NCI-H128 (cell line): ENCODE measurements around the gene ATP5ME.
"Not testable (repeated sequence)": the region's sequence is repeated elsewhere in the genome, so short reads cannot be mapped to it uniquely, and the experiment has no call there.

Source experiments
- DNase-seq: peaks from one replicate; lab custom pipeline; 2025; ENCODE audit not compliant: unreplicated experiment; lab: John Stamatoyannopoulos, UW

Gene ATP5ME

DNA sequence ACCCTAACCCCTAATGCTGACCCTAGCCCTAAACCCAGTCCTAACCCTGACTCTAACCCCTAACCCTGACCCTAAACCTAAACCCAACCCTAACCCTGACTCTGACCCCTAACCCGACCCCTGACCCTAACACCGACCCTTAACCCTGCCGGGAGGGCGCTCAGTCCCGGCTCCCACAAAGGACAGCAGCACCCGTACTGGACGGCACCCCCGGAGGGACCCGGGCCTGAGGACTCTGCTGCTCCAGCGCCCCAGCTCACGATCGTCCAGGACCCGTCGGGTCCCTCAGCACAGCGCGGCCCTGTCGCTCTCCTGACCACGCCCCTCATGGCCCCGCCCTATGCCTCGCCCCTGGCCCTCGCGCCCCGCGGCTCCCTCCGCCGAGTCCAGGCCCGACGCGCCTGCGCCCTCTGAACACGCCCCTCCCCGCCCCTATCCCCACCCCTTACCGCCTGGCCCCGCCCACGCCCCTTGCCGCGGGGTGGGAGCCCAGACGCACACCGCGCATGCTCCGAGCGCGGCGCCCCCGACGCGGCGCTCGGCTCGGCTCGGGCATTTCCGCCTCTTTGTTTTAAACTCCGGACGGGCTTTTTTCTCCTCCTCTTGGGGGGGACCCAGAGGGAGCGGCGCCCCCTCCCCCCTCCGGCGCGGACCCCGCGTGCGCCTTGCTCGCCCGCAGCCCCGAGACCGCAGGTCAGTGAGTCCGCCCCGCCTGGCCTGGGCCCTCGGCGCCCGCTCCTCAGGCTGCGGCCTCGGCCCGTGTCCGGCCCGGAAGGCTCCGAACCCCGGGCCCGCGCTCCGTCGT is 31.4 kb upstream of the ATP5ME start, which contains the start of gene PCGF3:
Gene PCGF3, plus strand, starts transcription at position 555 of the 805 bp plus-strand sequence. CDS start 27,849 bp downstream, outside the sequence.
- DNase-seq = peak; percentile 70

DNA sequence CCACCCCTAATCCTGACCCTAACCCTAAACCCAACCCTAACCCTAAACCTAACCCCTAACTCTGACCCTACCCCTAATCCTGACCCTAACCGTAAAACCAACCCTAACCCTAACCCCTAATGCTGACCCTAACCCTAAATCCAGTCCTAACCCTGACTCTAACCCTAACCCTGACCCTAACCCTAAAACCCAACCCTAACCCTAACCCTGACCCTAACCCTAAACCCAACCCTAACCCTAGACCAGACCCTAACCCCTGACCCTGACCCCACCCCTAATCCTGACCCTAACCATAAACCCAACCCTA is 30.8 kb upstream of the ATP5ME start:
- DNase-seq = no peak

DNA sequence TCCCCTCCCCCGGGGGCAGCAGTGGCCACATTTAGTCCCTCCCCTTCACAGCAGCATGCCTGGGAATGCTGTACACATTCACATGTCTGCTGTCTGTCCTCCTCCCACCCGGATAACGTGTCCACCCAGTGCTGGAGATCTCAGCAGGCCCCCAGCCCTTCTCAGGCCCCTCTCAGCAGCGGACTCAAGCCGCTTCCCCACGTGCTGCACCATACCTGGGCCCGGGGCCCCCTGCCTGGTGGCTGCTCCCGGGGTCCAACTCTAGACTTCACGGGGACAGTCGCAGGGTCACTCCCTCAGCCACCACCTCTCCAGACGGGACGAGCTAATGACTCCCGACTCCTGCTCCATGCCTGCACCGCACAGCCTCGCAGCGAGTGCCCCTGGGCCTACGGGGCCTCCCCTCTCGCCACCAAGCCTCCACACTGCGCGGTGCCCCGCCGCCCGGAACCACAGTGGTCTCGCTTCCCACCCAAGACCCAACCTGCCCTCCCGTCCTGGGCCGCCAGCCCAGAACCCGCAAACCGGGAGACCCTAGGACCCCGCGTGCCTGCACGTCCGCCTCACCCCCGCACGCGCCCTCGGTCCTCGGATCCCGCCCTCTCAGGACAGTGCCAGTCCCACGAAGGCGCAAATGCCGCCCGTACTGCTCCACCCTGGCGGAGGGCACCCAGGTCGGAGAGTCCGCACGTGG is 30.3 kb upstream of the ATP5ME start:
- no peak for DNase-seq

DNA sequence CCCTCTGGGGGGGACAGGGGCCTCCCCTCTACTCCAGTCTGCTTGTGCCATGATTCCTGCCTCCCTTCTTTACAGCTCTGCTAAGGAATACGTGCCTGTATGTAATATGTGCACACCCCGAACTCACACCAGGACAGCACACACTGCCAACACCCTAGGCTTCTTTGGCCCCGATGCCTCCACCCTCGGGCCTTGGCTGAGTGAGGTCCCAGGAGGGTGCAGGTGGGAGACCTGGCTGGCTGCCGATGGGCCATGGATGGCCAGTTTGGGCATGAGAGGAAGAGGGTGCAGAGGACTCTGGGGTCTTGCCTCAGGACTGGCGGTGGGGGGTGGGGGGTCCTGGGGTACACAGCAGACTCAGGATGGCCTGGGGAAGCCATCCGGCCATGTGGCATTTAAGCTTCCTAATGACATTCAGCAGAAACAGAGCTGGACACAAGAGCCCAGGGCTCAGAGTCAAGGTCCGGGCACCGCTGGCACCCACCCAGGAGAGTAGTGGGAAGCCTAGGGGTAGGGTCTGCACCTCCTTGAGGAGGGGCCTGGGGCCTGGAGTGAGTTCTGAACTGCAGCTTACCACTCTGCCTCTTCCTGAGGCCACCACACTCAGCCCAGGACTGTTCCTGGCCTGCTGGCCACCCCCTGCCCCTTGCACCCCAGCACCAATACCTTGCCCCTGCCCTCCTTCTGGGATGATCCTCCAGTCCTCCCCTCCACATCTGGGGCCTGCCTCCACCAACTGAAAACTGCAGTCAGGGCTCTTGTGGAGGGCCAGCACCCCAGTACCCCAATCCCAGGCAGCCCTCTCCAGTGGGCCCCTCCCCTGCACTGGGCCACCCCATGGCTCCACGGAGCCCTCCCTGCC is 29.5 kb upstream of the ATP5ME start:
- no peak for DNase-seq

DNA sequence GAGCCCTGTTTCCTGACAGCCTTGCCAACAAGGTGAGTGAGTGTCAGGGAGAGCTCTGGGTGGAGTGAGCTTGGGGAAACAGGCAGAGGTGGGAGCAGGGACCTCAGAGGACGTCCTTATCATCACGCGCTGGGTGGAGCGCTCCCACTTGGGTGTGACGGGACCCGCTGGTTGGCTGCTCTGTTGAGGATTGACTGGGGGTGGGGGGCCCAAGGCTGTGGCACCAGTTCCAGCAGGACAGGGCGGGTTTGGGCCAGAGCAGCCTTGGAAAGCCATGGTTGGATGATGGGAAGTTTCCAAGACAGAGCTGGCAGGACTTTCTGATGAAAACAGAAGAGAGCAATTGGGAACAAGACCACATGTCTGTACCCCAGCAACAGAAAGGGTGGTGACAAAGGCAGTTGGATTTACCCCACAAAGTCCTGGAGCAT is 28.6 kb upstream of the ATP5ME start:
- no peak for DNase-seq

DNA sequence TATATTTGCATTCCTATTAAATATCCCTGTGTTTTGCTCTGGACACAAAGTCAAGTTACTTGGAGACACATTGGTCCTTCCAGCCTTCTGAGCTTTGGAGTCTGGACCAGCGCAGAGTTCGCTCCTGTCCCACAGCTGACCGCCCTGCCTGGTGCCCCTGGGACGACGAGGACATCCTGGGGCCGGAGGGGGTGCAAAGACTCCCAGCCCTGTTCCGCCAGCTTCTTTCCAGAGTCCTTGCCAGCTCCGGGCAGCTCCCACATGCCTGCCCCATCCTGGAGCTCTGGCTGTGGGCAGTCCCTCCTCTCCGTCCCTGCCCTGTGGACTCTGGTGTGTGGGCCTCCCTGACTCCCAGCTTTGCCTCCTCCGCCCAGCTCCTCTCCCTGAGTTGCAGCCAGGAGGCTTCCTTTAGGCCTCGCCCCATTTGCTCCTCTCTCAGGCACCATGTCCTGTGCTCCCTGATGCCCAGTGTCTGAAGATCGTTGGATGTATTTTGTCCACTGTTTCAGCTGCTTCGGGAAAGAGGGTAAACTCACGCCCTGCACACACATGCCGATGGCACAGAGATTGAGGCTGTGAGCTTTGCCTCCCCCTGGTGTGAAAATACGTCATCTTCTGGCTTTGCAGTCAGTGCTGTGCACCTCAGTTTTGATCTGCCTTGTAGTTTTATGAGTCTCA is 26.6 kb upstream of the ATP5ME start:
- no peak for DNase-seq

DNA sequence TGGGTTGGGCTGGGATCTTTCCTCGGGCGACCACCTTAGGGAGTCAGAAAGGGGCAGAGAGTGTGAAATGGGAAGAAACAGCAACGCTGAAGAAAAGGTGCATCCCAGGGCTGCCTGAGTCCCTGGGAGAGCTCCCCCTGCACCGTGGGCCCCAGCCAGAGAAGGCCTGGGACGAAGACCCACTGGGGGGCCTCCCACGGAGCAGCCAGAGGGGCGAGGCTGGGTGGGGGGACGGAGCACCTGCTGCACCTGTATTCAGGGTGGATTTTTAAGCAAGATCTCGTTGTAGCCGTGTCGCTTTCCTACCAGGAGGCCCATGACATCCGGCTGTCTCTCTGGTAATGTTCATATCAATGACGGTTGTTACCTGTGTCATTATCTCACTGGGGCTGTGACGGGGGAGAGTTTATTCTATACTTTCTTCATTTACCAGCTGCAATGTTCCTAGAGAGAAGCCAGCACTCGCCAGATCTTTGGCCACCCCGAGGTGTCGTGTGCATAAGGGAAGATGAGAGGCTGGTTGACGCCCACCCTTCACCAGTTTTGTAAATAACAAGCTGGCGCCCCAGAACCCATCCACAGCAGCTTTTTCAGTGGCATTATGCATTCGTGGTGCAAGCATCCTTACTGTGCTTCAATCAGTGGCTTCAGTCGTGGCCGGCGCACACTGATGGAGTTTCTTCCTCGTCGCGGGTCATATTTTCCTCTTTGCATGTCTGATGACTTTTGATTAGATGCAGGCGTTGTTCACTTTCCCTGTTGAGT is 25.9 kb upstream of the ATP5ME start:
- no peak for DNase-seq

DNA sequence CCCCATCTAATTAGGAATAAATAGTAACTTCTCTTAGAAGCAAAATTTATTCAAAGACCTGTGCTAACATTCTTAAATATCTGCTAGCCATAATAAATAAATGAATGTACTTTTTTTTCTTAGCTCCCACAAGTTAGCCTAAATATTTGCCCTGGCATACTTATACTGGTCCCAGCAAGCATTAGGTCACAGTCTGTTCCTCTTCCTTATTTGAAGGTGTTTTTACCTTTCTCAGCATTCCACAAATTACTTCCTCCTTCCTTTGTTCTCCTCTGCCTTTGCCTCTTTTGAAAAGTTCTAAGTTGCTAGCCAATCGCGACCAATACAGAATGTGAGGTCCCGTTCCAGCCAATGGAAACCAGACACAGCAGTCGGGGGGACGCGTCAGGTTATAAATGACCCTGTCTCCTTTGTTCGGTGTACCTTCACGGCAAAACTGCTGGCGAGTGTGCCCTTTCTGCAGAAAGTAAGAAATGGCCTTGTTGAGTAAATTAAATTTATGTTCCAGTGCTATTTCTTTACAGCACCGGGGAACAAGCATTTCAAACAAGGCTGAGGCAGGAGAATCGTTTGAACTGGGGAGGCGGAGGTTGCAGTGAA is 20.4 kb upstream of the ATP5ME start:
- not testable (repeated sequence) for DNase-seq

DNA sequence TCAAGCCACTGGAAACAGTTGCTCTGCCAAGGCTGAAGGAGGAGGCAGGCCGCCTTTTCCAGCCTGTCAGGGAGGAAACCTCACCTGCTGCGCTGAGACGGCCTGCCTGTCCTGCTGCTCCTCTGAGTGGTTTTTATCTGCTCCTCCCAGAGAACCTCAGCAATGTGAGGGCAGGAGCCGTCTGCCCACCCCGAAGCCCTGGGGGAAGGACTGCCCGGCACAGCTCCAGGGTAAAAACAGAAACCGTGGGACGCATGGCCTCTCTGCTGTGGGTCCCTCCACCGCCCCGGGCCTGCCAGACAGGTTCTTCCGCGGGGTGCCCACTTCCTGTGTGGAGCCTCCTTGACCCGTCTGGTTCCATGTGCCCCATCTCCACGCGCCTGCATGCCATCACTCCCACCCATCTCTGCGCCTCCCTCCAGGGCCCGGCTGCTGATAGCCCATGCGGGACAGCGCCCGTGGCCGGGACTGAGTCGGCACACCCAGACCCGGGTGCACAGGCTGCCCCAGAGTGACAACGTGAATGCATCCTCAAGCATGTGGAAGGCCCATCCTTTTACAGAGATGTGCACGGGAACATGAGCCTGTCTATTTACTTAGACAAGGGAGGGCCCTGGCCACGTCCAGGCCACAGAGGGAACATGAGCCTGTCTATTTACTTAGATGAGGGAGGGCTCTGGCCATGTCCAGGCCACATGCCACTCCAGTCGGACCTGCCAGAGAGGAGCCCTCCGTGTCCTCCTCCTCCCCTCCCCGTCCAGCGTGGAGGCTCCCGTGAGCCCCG is 18.9 kb upstream of the ATP5ME start:
- DNase-seq = no peak

DNA sequence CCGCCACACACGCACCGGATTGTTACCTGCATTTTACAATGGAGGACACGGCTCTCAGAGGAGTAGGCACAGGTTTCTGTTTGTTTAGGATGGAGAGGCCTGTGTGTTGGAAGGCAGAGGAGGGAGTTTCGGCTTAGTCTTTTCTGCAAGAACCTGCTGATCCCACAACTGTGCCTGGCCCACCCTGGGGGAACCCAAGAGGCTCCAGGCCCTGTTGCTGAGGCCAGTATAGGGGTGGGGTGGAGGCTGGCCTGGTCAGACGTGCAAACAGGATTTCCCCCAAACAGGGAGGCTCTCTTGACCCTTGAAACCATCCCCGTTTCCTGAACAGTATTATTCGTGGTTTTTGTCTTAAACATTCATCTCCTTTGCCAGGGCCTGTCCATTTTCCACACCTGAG is 15.6 kb upstream of the ATP5ME start:
- DNase-seq = no peak

DNA sequence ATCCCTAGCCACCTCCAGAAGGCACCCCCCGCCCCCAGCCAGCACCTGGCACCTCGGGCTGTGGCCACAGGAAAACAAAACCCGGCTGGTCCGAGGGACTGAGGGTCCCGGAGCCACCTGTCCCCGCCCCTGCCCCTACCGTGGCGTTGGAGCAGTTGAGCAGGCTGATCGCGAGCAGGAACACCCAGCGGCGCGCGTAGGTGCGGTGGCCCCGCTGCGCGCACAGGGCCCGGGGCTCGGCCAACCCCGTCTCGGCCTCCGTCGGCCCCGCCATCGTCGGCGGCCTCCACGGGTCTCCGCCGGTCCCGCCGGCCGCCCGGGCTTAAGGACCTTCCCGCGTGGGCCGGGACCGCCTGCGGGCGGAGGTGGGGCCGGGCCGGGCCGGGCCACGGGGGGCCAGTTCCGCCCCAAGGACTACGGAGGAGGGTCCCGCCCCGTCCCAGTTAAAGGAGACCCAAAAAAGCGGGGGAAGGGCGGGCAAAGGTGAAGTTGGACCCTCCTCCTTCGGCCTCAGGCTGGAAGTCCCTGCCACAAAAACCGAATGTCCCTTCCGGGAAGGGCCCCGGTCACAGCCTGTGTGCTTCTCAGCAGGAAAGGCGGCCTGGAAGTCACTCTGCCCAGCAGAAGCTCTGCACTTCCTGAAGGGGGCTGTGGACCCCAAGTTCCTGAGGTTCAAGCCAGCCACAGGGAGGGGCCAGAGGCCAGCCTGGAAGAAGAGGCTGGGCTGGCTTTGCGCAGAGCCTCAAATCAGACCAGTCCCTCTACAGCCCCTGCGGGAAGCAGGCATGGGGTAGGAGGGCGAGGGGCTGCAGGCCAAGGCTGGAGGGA is 15.0 kb upstream of the ATP5ME start, which contains the start of gene SLC49A3:
Gene SLC49A3, minus strand, starts transcription at position 298 of the 828 bp plus-strand sequence. Its CDS starts 24 bp downstream, at position 274.
- DNase-seq = no peak

DNA sequence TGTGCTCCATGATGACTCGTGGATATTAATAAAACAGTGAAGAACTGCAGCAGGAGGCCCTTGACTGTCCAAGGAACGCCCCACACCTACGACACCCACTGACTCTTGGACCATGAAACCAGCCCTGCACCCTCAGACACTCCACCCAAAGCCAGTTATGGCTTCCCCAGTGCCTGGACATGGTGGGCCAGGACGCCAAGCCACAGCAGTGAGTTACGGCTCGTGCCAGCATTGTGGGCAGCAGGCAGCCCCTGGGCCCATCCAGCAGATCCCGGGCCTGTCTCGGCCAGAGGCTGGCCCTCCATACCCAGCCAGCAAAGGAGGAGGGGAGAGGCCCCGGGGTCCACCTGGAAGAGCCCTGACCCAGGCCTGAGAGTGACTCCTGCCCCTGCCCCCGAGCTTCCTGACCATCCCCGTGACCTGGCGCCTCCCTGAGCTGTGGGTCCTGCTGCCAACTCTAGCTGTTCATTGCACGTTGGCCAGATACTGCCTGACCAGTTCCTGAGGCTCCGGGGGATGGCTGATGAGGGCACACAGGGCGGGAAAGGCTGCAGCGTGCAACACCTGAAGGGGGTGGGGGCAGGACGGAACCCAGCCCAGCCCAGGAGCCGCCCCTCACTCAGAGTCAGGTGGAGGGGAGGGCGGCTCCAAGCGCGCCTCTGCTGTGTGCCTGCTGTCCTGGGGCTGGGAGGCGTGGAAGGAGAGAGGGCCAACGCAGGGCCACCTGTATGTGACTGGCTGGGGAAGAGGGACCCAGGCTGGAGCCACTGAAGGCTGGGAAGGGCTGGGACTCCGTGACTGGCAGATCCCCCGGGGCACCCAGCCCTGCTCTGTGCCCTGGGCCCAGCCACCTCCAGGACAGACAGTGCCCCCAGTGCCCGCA is 14.1 kb upstream of the ATP5ME start:
- no peak for DNase-seq

DNA sequence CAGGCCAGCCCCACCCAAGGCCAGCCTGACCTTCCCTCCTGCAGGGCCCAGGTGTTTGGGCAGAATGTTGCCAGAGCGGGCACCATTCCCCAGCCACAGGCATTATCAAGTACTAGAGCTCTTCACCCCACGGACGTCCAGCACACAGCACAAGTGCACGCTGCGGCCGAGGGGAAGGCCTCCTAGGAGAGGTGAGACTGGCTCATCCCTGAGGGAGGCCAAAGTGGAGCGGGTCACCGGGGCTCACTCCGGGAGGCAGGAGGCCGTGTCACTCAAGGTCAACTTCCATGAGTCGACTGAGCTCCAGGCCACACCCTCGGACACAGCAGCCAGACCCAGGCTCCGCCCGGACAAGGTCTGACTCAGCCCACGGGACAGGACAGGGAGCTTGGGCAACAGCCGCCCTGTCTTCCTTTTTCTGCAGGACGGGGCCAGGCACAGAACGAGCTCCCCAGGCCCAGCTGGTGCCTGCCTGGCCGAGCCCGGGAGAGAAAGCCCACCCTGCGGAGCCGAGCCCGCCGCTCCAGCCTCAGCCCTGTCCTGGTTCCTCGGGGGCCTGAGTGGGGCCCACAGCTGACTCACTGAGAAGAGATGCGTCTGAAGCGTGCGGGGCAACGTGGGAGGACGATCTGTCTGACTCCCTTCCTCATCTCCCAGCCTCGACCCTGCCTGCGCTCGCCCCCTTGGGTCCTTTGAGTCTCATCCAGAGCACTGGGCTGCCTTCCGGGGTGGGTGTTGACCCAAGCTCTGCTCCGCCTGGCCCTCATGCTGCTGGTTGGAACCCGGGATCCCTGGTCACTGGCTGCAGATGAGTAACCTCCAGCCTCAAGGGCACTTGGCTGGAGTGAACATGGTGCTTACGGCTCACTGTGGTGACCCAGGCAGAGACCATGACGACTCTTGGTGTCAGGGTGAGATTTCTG is 13.2 kb upstream of the ATP5ME start:
- no peak for DNase-seq

DNA sequence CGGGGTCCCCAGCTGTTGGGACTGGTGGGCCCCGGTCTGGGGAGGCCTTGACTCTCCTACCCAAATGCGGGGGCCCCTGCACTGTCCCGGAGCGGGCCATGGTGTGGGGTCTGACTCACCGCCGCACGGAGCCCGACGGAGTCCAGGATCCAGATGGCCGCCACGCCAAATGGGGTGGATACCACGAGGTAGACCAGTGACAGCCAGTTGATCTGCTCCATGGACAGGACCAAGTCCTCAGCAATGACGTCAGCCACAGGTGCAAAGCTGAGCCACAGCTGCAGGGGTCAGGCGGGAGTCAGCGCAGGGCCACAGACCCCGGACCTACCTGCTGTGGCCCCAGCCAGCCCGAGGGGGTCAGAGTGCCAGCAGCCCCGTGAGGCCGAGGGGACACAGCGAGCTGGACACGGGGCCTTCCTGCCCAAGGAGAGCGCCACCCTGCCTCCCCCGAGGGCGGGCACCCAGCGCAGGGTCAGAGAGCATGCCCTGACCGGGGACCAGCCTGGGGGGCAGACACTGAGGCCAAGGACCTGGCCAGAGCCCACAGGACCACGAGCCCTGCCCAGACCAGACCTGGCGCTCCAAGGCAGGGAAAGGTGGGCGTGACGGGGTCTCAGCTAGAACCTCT is 12.5 kb upstream of the ATP5ME start:
- DNase-seq = no peak

DNA sequence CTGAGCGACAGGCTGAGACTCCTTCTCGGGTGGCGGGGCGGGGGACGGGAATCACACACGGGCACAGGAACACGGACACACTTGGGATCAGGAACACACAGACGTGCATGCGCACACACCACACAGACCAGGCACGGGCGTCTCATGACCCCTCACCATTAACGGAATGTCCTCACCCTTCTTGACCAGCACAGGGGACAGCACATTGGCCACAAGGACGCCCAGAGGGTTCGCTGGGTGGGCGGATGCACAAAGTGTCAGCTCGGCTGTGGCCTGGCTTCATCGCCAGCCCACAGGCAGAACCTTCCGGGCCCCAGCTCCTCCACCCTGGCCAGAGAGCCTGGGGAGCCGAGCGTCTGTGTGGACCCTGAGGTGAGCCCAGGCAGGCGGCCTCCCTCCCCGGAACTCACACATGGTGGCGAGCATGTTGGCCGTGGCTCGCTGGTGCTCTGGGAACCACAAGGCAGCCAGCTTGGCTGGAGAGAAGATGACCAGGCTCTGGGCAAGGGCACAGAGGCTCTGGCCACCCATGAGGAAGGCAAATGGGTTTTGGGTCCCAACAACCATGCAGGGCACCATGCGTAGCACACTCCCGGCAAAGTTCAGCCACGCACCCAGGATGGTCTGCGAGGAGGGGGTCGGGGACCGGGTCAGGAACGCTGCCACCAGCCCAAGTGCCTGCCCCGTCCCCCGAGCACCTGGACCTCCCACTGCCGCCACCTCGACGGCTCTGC is 11.8 kb upstream of the ATP5ME start:
- DNase-seq = no peak
